C4-2B (cell line): ENCODE results near the gene MYO6.

Experiments
- CTCF ChIP-seq: fragments of 450-650 bp; conservative IDR thresholded peaks from 2 replicates; pipeline ENCODE4 v1.5.1; 2017; ENCODE audit warnings: mild to moderate bottlenecking
- ZFX ChIP-seq: fragments of 450-650 bp; IDR thresholded peaks from 2 replicates; pipeline ENCODE4 v1.6.1; 2017

- no peak for TF ChIP-seq CTCF
- no peak for TF ChIP-seq ZFX
These were observed 12.4 kb downstream of the MYO6 start for GRCh38 chr6:75761489-75761888.
